OCI-LY3 (cell line): ENCODE results near the gene CHST11.

Experiments
- H2AFZ ChIP-seq: fragments of 200-600, 300-600 bp; shearing (Covaris generic); 2 replicates; pipeline ENCODE4 v1.6.0; 2014; ENCODE audit warnings: antibody characterized with exemption, low read depth, low read length
- H3K27ac ChIP-seq: fragments of 200-600, 300-600 bp; sonication (generic); 2 replicates; pipeline ENCODE4 v1.5.1; 2014; ENCODE audit warnings: mild to moderate bottlenecking, low read length, moderate library complexity, mixed read lengths
- H3K27me3 ChIP-seq: fragments of 200-600, 300-600 bp; sonication (generic); 2 replicates; pipeline ENCODE4 v1.6.1; 2014; ENCODE audit warnings: low read depth, low read length, mixed read lengths
- H3K36me3 ChIP-seq: fragments of 200-600, 300-600 bp; sonication (generic); replicated peaks from 2 replicates; pipeline ENCODE3; 2014; ENCODE audit warnings: low read depth, low read length, mixed read lengths
- H3K4me1 ChIP-seq: fragments of 300-600, 200-600 bp; sonication (generic); 2 replicates; pipeline ENCODE4 v1.6.1; 2014; ENCODE audit warnings: low read length, mixed read lengths
- H3K4me2 ChIP-seq: fragments of 200-600, 300-600 bp; sonication (generic); 2 replicates; pipeline ENCODE4 v1.6.1; 2014; ENCODE audit warnings: low read length, mixed read lengths
- H3K4me3 ChIP-seq: fragments of 300-600, 200-600 bp; sonication (generic); 2 replicates; pipeline ENCODE4 v1.5.1; 2014; ENCODE audit warnings: antibody characterized with exemption, mild to moderate bottlenecking, low read length, moderate library complexity
- H3K79me2 ChIP-seq: fragments of 300-600, 200-600 bp; shearing (Covaris generic); 2 replicates; pipeline ENCODE4 v1.6.1; 2014; ENCODE audit warnings: mild to moderate bottlenecking, low read length, mixed read lengths
- H3K9ac ChIP-seq: fragments of 300-600, 200-600 bp; shearing (Covaris generic); 2 replicates; pipeline ENCODE4 v1.6.0; 2014; ENCODE audit warnings: mild to moderate bottlenecking, low read length, moderate library complexity
- H3K9me3 ChIP-seq: fragments of 200-600, 300-600 bp; shearing (Covaris generic); 2 replicates; pipeline ENCODE4 v1.6.1; 2014; ENCODE audit warnings: low read length, mixed read lengths; ENCODE audit not compliant: insufficient read depth
- H4K20me1 ChIP-seq: fragments of 200-600, 300-600 bp; sonication (generic); 2 replicates; pipeline ENCODE4 v1.6.1; 2016; ENCODE audit warnings: low read length, mixed read lengths; ENCODE audit not compliant: insufficient read depth
- EZH2phosphoT487 ChIP-seq: fragments of 200-600 bp; shearing (Covaris generic); IDR thresholded peaks from 2 replicates; pipeline ENCODE4 v1.6.1; 2018; ENCODE audit warnings: antibody characterized with exemption, mixed run types, low read depth
- TF ChIP-seq, protein P1 (sequence below): fragments of 200-600, 300-600 bp; sonication (generic); IDR thresholded peaks from 2 replicates; pipeline ENCODE4 v1.5.1; 2014; ENCODE audit warnings: antibody characterized with exemption, low read length, low read depth

The CHST11 gene

GRCh38 chr12:104703372-104703771 lies 246.6 kb downstream of the CHST11 start:
- Histone ChIP-seq H4K20me1 (no peaks in the 10 kb centered on the region), H3K79me2 (no peaks in the 10 kb centered on the region), H3K27ac (no peak overlapping the region), H2AFZ (no peak overlapping the region), H3K4me3 (no peak overlapping the region), H3K9me3 (no peaks in the 10 kb centered on the region), H3K27me3 (no peaks in the 10 kb centered on the region), H3K9ac (no peak overlapping the region), H3K36me3 (no peaks in the 10 kb centered on the region), H3K4me2 (no peak overlapping the region), H3K4me1 (peaks cover 14% of the 10 kb centered on the region)
- TF ChIP-seq EZH2phosphoT487: no peak
- TF ChIP-seq, protein P1, sequence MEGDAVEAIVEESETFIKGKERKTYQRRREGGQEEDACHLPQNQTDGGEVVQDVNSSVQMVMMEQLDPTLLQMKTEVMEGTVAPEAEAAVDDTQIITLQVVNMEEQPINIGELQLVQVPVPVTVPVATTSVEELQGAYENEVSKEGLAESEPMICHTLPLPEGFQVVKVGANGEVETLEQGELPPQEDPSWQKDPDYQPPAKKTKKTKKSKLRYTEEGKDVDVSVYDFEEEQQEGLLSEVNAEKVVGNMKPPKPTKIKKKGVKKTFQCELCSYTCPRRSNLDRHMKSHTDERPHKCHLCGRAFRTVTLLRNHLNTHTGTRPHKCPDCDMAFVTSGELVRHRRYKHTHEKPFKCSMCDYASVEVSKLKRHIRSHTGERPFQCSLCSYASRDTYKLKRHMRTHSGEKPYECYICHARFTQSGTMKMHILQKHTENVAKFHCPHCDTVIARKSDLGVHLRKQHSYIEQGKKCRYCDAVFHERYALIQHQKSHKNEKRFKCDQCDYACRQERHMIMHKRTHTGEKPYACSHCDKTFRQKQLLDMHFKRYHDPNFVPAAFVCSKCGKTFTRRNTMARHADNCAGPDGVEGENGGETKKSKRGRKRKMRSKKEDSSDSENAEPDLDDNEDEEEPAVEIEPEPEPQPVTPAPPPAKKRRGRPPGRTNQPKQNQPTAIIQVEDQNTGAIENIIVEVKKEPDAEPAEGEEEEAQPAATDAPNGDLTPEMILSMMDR: no peak

DNA sequence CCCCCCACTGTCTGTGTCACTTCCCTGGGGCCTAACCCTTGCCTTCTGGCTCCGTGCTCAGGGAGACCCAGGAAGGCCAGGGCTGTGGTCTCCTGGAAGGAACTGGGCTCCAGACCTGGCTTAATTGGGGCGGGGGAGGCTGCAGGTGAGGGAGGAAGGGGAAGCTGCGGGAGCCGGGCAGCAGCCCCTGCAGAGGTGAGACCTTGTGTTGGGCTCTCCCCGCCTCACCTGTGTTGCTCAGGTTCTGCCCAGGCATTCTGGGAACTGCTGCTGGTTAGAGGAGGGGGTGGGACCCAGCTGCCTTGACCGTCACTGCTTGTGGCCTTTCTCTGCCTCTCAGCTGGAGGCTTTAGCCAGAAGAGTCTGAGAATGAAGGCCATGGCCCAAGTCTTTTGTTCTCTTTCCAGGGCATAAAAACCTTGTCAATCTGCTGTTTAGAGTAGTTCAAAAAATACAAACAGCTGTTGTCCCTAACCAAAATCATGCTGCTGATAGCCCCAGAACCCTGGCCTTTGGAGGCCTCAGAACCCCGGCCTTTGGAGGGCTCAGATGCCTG lies 247.6 kb downstream of the CHST11 start:
- H3K9me3 ChIP-seq: no peaks in the 10 kb centered on the region
- no peak overlapping the region for H3K4me2 ChIP-seq
- no peak overlapping the region for H2AFZ ChIP-seq
- H3K4me1 ChIP-seq: peaks cover 13% of the 10 kb centered on the region
- H3K79me2 ChIP-seq: no peaks in the 10 kb centered on the region
- no peak overlapping the region for H3K4me3 ChIP-seq
- no peaks in the 10 kb centered on the region for H4K20me1 ChIP-seq
- no peaks in the 10 kb centered on the region for H3K36me3 ChIP-seq
- H3K27ac ChIP-seq: no peak overlapping the region
- no peaks in the 10 kb centered on the region for H3K27me3 ChIP-seq
- H3K9ac ChIP-seq: no peak overlapping the region
- TF ChIP-seq, protein P1: no peak
- TF ChIP-seq EZH2phosphoT487: no peak

GRCh38 chr12:104707194-104707593 lies 250.4 kb downstream of the CHST11 start:
- TF ChIP-seq, protein P1: no peak
- TF ChIP-seq EZH2phosphoT487: no peak
- H3K9ac ChIP-seq: no peak overlapping the region
- no peaks in the 10 kb centered on the region for H4K20me1 ChIP-seq

GRCh38 chr12:104707794-104708558 lies 251.2 kb downstream of the CHST11 start:
- Histone ChIP-seq H3K9me3 (no peaks in the 10 kb centered on the region), H3K79me2 (no peaks in the 10 kb centered on the region), H3K9ac (no peak overlapping the region), H3K27me3 (no peaks in the 10 kb centered on the region), H3K4me1 (no peaks in the 10 kb centered on the region), H3K27ac (no peak overlapping the region), H3K4me3 (no peak overlapping the region), H3K4me2 (no peak overlapping the region), H4K20me1 (no peaks in the 10 kb centered on the region), H2AFZ (no peak overlapping the region), H3K36me3 (no peaks in the 10 kb centered on the region)
- TF ChIP-seq, protein P1: no peak
- no peak for TF ChIP-seq EZH2phosphoT487

More at GRCh38 chr12:104707194-104707593, 250.4 kb downstream of the CHST11 start:
- H3K4me2 ChIP-seq: no peak overlapping the region
- H3K27ac ChIP-seq: no peak overlapping the region
- no peaks in the 10 kb centered on the region for H3K27me3 ChIP-seq
- no peaks in the 10 kb centered on the region for H3K9me3 ChIP-seq
- no peaks in the 10 kb centered on the region for H3K36me3 ChIP-seq
- H3K79me2 ChIP-seq: no peaks in the 10 kb centered on the region
- no peak overlapping the region for H2AFZ ChIP-seq
- H3K4me3 ChIP-seq: no peak overlapping the region
- no peaks in the 10 kb centered on the region for H3K4me1 ChIP-seq
